HepG2 (cell line): ENCODE data around the gene ARHGAP19. TPM values are rescaled to one million over a fixed set of nuclear protein-coding genes. Genes with fewer than 3 reads are reported as not detected.

Experiments
- ATAC-seq: fragments of 200-7000 bp; cut with Tn5 transposase; 3 replicates; pipeline ENCODE4 v1.9.1; 2020; ENCODE audit warnings: mild to moderate bottlenecking, moderate library complexity
- BruUV-seq: library from RNA; stranded (reverse); fragments of 400-500 nt; replicated peaks from 2 replicates; lab custom pipeline; 2021; lab: Mats Ljungman, UMichigan
- CTCF ChIA-PET: fragments of 300-600 bp; formaldehyde crosslinking; extraction: SDS; loops from one replicate; lab custom pipeline; 2021; ENCODE audit warnings: low total read pairs, inconsistent platforms, low intra/inter-chr PET ratio; lab: Yijun Ruan, JAX
- POLR2A ChIA-PET: fragments of 350-600 bp; sonication (Branson Sonifier 250); formaldehyde crosslinking; loops from one replicate; lab custom pipeline; 2020; ENCODE audit warnings: antibody characterized with exemption, inconsistent platforms; lab: Yijun Ruan, JAX
- DNase-seq: peaks from one replicate; pipeline ENCODE4 v3.0.0-alpha.2; 2015; ENCODE audit warnings: low spot score
- FAIRE-seq: peaks from 3 replicates; lab custom pipeline; 2011; peaks lifted over from hg19 to GRCh38; lab: Jason Lieb, UNC
- H2AFZ ChIP-seq: one replicate; pipeline ENCODE4 v1.6.1; 2011; ENCODE audit warnings: low read length, inconsistent platforms
- H3K27ac ChIP-seq: fragments of 300-600 bp; 3 replicates; pipeline ENCODE4 v1.8.0; 2011; ENCODE audit warnings: mixed run types, mild to moderate bottlenecking, mixed read lengths, low read length, inconsistent platforms; ENCODE audit not compliant: insufficient read depth; ENCODE audit errors: extremely low read length
- H3K27me3 ChIP-seq, 2 experiments: fragments of 200-600 bp in 1 of 2; 2 replicates in 1 of 2; 3 replicates in 1 of 2; pipeline versions ENCODE4 v1.6.0 to v1.8.0; 2011; ENCODE audit warnings: low read length in 2 of 2, mild to moderate bottlenecking in 2 of 2, moderate library complexity in 2 of 2, inconsistent platforms in 1 of 2; ENCODE audit not compliant: insufficient read depth in 2 of 2, control insufficient read depth in 1 of 2
- H3K36me3 ChIP-seq, 2 experiments: fragments of 200-600 bp in 1 of 2; replicated peaks in 1 of 2; 2 replicates in 1 of 2; 3 replicates in 1 of 2; pipeline versions ENCODE4 v1.5.1 to v1.8.0; 2011; ENCODE audit warnings: low read length in 2 of 2, inconsistent platforms in 1 of 2; ENCODE audit not compliant: insufficient read depth in 2 of 2, control insufficient read depth in 1 of 2
- H3K4me1 ChIP-seq: 2 replicates; pipeline ENCODE4 v1.5.1; 2012; ENCODE audit warnings: low read length, inconsistent platforms; ENCODE audit not compliant: insufficient read depth
- H3K4me2 ChIP-seq: 2 replicates; pipeline ENCODE4 v1.6.0; 2011; ENCODE audit warnings: low read depth, low read length, inconsistent platforms
- H3K4me3 ChIP-seq, 3 experiments: fragments of 200-600 bp in 1 of 3; sonication (generic), shearing (Covaris generic) in 1 of 3; replicated peaks in 1 of 3; 2 replicates each; pipeline ENCODE4 v1.5.1; 2011 to 2016; ENCODE audit warnings: low read length in 3 of 3, inconsistent platforms in 2 of 3, low read depth in 2 of 3, mild to moderate bottlenecking in 2 of 3, control low read depth in 1 of 3, mixed read lengths in 1 of 3; ENCODE audit not compliant: insufficient read depth in 1 of 3
- H3K79me2 ChIP-seq: one replicate; pipeline ENCODE4 v1.6.1; 2011; ENCODE audit warnings: low read length, inconsistent platforms; ENCODE audit not compliant: insufficient read depth
- H3K9ac ChIP-seq: 2 replicates; pipeline ENCODE4 v1.6.0; 2011; ENCODE audit warnings: mild to moderate bottlenecking, low read depth, low read length, inconsistent platforms; ENCODE audit not compliant: insufficient read depth
- H3K9me3 ChIP-seq: 2 replicates; pipeline ENCODE4 v1.5.1; 2012; ENCODE audit warnings: mild to moderate bottlenecking, low read length
- H4K20me1 ChIP-seq: 2 replicates; pipeline ENCODE4 v1.6.0; 2011; ENCODE audit warnings: inconsistent platforms, mild to moderate bottlenecking, low read length, moderate library complexity; ENCODE audit not compliant: insufficient read depth
- HES4 ChIP-seq: sonication (generic); formaldehyde crosslinking; IDR thresholded peaks from 2 replicates; pipeline ENCODE4 v1.9.0; 2021; ENCODE audit warnings: mild to moderate bottlenecking, missing genetic modification reagents, borderline replicate concordance
- JUND ChIP-seq: sonication (generic); formaldehyde crosslinking; IDR thresholded peaks from 2 replicates; pipeline ENCODE4 v1.8.0; 2022; ENCODE audit warnings: mild to moderate bottlenecking, missing genetic modification reagents
- NPAS2 ChIP-seq: sonication (generic); formaldehyde crosslinking; IDR thresholded peaks from 2 replicates; pipeline ENCODE4 v1.8.0; 2022; ENCODE audit warnings: mild to moderate bottlenecking, missing genetic modification reagents, borderline replicate concordance
- PPARG ChIP-seq: conservative IDR thresholded peaks from 2 replicates; pipeline ENCODE4 v1.6.1; 2016; ENCODE audit warnings: missing biosample characterization, missing genetic modification reagents
- RARA ChIP-seq: IDR thresholded peaks from 2 replicates; pipeline ENCODE4 v1.6.1; 2016; ENCODE audit warnings: missing genetic modification reagents, missing compliant biosample characterization
- ZFP36 ChIP-seq: fragments of 150-350 bp; IDR thresholded peaks from 2 replicates; pipeline ENCODE4 v1.6.1; 2018; ENCODE audit warnings: borderline replicate concordance, low read length, low read depth; ENCODE audit not compliant: partially characterized antibody
- ZNF207 ChIP-seq: fragments of 450-650 bp; IDR thresholded peaks from 2 replicates; pipeline ENCODE4 v1.6.1; 2016; ENCODE audit warnings: antibody characterized with exemption, borderline replicate concordance
- ZNF230 ChIP-seq: sonication (generic); formaldehyde crosslinking; IDR thresholded peaks from 2 replicates; pipeline ENCODE4 v1.4.0; 2020; ENCODE audit warnings: mild to moderate bottlenecking, missing genetic modification reagents
- ZNF335 ChIP-seq: sonication (generic); formaldehyde crosslinking; IDR thresholded peaks from 2 replicates; pipeline ENCODE4 v1.4.0; 2020; ENCODE audit warnings: missing genetic modification reagents
- ZSCAN25 ChIP-seq: sonication (generic); formaldehyde crosslinking; IDR thresholded peaks from 2 replicates; pipeline ENCODE4 v1.8.0; 2022; ENCODE audit warnings: mild to moderate bottlenecking, missing genetic modification reagents
- WGBS: methylation state at CpG from one replicate; pipeline ENCODE4 v1.1.6; 2017; ENCODE audit warnings: low lambda C conversion rate; 5-methylcytosine and 5-hydroxymethylcytosine counted together
- in situ Hi-C: cut with HindIII; loops from 2 replicates; pipeline ENCODE4 v1.10.0; 2017; ENCODE audit warnings: low pct_unique_long_range_greater_than_20kb; ENCODE audit not compliant: extremely low pct_ligation_motif_present
- intact Hi-C: fragments of 100-400 bp; cut with micrococcal nuclease; formaldehyde crosslinking; loops from one replicate; pipeline ENCODE4 v1.10.0; 2022; ENCODE audit not compliant: unreplicated experiment
- polyA plus RNA-seq, 8 experiments: library from polyadenylated mRNA; depleted of rRNA in 3 of 8; stranded (reverse) in 7 of 8; unstranded in 1 of 8; fragments of >200 nt; fragmentation: Illumina TruSeq in 4 of 8; extraction: Trizol in 4 of 8; gene quantifications; 2 replicates each; pipeline versions ENCODE4 v1.2.1 to v1.2.3, GENCODE V29; 2011 to 2016; ENCODE audit warnings: low read depth in 4 of 8, missing spikeins in 1 of 8, mixed read lengths in 1 of 8; ENCODE audit not compliant: insufficient read depth in 1 of 8
- total RNA-seq, 5 experiments: library from RNA; depleted of rRNA; stranded (reverse); fragments of >200 nt; fragmentation: Illumina TruSeq; extraction: Trizol; gene quantifications; 2 replicates each; pipeline ENCODE4 v1.2.3, GENCODE V29; 2016; ENCODE audit warnings: low read depth in 1 of 5
- TF ChIP-seq, protein P1 (sequence below): fragments of 450-650 bp; IDR thresholded peaks from 2 replicates; pipeline ENCODE4 v1.6.1; 2017
- TF ChIP-seq, protein P2 (sequence below), 2 experiments: sonication (generic) in 1 of 2; formaldehyde crosslinking in 1 of 2; IDR thresholded peaks; 2 replicates each; pipeline versions ENCODE4 v1.4.0 to v1.6.1; 2018 to 2020; ENCODE audit warnings: missing genetic modification reagents in 2 of 2, borderline replicate concordance in 1 of 2, low read depth in 1 of 2, mild to moderate bottlenecking in 1 of 2, missing biosample characterization in 1 of 2
- TF ChIP-seq, protein P3 (sequence below): sonication (generic); formaldehyde crosslinking; IDR thresholded peaks from 2 replicates; pipeline ENCODE4 v1.8.0; 2022; ENCODE audit warnings: mild to moderate bottlenecking, missing genetic modification reagents, moderate library complexity
- TF ChIP-seq, protein P4 (sequence below): sonication (generic); formaldehyde crosslinking; IDR thresholded peaks from 2 replicates; pipeline ENCODE4 v1.4.0; 2020; ENCODE audit warnings: missing genetic modification reagents, borderline replicate concordance
- TF ChIP-seq, protein P5 (sequence below): sonication (generic); formaldehyde crosslinking; IDR thresholded peaks from 2 replicates; pipeline ENCODE4 v1.4.0; 2020; ENCODE audit warnings: missing genetic modification reagents, borderline replicate concordance

The ARHGAP19 gene
- total and polyA plus RNA-seq, 2 of the 13 experiments (the other 11 are each of a cell fraction or from before 2014, with no cell fraction given), result 7.6 to 10.0 TPM

DNA sequence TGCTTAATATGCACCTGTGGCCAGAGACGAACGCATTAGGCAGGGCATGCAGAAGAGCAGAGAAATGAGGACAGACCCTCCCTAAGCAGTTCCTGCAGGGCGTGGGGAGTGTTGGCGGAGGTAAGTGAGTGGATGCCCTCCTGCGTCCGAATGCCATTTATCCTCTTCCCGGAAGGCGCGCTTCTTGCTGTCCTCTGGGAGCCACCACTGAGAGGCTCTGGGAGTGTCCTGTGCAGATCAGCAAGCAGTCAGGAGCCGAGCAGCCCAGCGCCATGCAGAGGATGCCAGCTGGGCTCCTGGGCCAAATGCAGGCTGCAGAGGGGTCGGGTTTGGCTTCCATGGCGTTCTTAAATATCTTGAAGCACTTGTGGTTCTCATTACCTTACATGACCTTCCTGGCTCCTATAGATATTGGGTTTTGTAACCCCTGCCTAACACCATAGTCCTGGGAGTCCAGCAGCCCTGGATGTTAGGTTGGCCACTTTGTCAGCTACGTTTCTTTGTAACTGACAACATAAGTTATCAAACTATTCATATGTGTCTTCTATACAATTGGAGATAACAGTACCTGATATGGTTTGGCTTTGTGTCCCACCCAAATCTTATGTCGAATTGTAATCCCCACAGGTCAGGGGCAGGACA lies 76.7 kb downstream of the ARHGAP19 start (continued):
- no peak for TF ChIP-seq PPARG (CRISPR knock-in tag)
- TF ChIP-seq JUND, result no peak
- TF ChIP-seq, protein P1, sequence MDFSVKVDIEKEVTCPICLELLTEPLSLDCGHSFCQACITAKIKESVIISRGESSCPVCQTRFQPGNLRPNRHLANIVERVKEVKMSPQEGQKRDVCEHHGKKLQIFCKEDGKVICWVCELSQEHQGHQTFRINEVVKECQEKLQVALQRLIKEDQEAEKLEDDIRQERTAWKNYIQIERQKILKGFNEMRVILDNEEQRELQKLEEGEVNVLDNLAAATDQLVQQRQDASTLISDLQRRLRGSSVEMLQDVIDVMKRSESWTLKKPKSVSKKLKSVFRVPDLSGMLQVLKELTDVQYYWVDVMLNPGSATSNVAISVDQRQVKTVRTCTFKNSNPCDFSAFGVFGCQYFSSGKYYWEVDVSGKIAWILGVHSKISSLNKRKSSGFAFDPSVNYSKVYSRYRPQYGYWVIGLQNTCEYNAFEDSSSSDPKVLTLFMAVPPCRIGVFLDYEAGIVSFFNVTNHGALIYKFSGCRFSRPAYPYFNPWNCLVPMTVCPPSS, result no peak
- TF ChIP-seq ZSCAN25, result no peak
- TF ChIP-seq, protein P2, sequence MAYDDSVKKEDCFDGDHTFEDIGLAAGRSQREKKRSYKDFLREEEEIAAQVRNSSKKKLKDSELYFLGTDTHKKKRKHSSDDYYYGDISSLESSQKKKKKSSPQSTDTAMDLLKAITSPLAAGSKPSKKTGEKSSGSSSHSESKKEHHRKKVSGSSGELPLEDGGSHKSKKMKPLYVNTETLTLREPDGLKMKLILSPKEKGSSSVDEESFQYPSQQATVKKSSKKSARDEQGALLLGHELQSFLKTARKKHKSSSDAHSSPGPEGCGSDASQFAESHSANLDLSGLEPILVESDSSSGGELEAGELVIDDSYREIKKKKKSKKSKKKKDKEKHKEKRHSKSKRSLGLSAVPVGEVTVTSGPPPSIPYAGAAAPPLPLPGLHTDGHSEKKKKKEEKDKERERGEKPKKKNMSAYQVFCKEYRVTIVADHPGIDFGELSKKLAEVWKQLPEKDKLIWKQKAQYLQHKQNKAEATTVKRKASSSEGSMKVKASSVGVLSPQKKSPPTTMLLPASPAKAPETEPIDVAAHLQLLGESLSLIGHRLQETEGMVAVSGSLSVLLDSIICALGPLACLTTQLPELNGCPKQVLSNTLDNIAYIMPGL (CRISPR knock-in tag; IDR thresholded peaks at IDR 0.05; ENCODE audit: borderline replicate concordance in 1 of 2, low read depth in 1 of 2), result no peak
- TF ChIP-seq, protein P3, sequence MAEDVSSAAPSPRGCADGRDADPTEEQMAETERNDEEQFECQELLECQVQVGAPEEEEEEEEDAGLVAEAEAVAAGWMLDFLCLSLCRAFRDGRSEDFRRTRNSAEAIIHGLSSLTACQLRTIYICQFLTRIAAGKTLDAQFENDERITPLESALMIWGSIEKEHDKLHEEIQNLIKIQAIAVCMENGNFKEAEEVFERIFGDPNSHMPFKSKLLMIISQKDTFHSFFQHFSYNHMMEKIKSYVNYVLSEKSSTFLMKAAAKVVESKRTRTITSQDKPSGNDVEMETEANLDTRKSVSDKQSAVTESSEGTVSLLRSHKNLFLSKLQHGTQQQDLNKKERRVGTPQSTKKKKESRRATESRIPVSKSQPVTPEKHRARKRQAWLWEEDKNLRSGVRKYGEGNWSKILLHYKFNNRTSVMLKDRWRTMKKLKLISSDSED, result no peak
- TF ChIP-seq ZNF207, result no peak
- TF ChIP-seq HES4 (CRISPR knock-in tag), result no peak

DNA sequence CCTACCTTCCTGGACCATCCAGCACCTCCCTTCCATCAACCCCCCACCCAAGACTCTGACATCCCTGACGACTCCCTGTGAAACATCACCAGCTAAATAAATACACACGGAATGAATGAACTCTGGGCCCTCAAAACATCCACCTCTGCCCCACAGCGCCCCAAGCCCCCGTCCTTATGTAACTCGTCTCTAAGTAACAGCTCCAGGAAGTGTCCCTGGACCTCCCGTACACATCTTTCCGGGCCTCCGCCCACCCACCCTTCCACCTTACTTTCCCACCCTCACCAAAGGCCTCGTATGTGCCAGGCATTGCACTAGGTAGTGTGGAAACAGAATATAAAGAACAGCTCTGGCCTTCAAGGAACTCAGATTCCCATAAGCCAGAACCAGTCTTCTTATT lies 79.0 kb downstream of the ARHGAP19 start:
- Histone ChIP-seq H3K4me1 (peaks cover 8% of the 10 kb centered on the region), H3K9ac (no peak overlapping the region), H3K9me3 (no peaks in the 10 kb centered on the region), H3K36me3 (no peaks in the 10 kb centered on the region), H4K20me1 (no peaks in the 10 kb centered on the region), H3K27me3 (no peaks in the 10 kb centered on the region; a peak in 1 of 5 replicates), H3K4me3 (no peak overlapping the region), H3K27ac (no peak overlapping the region), H2AFZ (no peak overlapping the region), H3K79me2 (no peaks in the 10 kb centered on the region), H3K4me2 (no peak overlapping the region)
- in situ Hi-C loops (no loop called here), intact Hi-C loops (no loop called here)
- WGBS, result 4% methylated on average over 9 of the region's 9 CpGs
- CTCF ChIA-PET, result interaction anchor here (0.7 kb wide), 1 partner anchor 140 kb away, joined by 3 read pairs; no protein-coding TSS in a partner anchor
- POLR2A ChIA-PET, result no interaction called here
- ATAC-seq, result no peak
- DNase-seq, result no peak
- no TSS peak for BruUV-seq
- FAIRE-seq, result no peak
- TF ChIP-seq ZNF230 (CRISPR knock-in tag) (no peak), NPAS2 (CRISPR knock-in tag) (no peak), ZNF335 (no peak), RARA (CRISPR knock-in tag) (no peak), ZFP36 (no peak)
- TF ChIP-seq, protein P4, sequence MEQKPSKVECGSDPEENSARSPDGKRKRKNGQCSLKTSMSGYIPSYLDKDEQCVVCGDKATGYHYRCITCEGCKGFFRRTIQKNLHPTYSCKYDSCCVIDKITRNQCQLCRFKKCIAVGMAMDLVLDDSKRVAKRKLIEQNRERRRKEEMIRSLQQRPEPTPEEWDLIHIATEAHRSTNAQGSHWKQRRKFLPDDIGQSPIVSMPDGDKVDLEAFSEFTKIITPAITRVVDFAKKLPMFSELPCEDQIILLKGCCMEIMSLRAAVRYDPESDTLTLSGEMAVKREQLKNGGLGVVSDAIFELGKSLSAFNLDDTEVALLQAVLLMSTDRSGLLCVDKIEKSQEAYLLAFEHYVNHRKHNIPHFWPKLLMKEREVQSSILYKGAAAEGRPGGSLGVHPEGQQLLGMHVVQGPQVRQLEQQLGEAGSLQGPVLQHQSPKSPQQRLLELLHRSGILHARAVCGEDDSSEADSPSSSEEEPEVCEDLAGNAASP (CRISPR knock-in tag), result no peak
- TF ChIP-seq, protein P5, sequence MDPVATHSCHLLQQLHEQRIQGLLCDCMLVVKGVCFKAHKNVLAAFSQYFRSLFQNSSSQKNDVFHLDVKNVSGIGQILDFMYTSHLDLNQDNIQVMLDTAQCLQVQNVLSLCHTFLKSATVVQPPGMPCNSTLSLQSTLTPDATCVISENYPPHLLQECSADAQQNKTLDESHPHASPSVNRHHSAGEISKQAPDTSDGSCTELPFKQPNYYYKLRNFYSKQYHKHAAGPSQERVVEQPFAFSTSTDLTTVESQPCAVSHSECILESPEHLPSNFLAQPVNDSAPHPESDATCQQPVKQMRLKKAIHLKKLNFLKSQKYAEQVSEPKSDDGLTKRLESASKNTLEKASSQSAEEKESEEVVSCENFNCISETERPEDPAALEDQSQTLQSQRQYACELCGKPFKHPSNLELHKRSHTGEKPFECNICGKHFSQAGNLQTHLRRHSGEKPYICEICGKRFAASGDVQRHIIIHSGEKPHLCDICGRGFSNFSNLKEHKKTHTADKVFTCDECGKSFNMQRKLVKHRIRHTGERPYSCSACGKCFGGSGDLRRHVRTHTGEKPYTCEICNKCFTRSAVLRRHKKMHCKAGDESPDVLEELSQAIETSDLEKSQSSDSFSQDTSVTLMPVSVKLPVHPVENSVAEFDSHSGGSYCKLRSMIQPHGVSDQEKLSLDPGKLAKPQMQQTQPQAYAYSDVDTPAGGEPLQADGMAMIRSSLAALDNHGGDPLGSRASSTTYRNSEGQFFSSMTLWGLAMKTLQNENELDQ, result no peak
